Hepatocyte (in vitro differentiated cells): ENCODE results near the gene CD160. TPM values are rescaled to one million over a fixed set of nuclear protein-coding genes. Genes with fewer than 3 reads are reported as not detected.
"Not testable (repeated sequence)": the region's sequence is repeated elsewhere in the genome, so short reads cannot be mapped to it uniquely, and the experiment has no call there.

Experiments used
- DNase-seq: peaks from one replicate; pipeline ENCODE4 v3.0.0-alpha.2; 2016; ENCODE audit warnings: low spot score
- H2AFZ ChIP-seq: fragments of 200-600 bp; sonication (generic); 2 replicates; pipeline ENCODE4 v1.6.0; 2016; ENCODE audit warnings: antibody characterized with exemption, mild to moderate bottlenecking
- H3K27ac ChIP-seq: fragments of 200-600 bp; sonication (generic); 2 replicates; pipeline ENCODE4 v1.5.1; 2016; ENCODE audit warnings: mild to moderate bottlenecking
- H3K27me3 ChIP-seq: fragments of 200-600 bp; sonication (generic); 2 replicates; pipeline ENCODE4 v1.6.1; 2016
- H3K36me3 ChIP-seq: fragments of 200-600 bp; sonication (generic); replicated peaks from 2 replicates; pipeline ENCODE4 v1.5.1; 2016; ENCODE audit warnings: low read depth; ENCODE audit not compliant: insufficient read depth
- H3K4me1 ChIP-seq: fragments of 200-600 bp; sonication (generic); 2 replicates; pipeline ENCODE4 v1.5.1; 2016; ENCODE audit warnings: mild to moderate bottlenecking, moderate library complexity; ENCODE audit not compliant: insufficient read depth
- H3K4me2 ChIP-seq: fragments of 200-600 bp; sonication (generic); 2 replicates; pipeline ENCODE4 v1.6.0; 2016
- H3K4me3 ChIP-seq: fragments of 200-600 bp; sonication (generic); 2 replicates; pipeline ENCODE4 v1.5.1; 2016; ENCODE audit warnings: mild to moderate bottlenecking
- H3K79me2 ChIP-seq: fragments of 200-600 bp; sonication (generic); 2 replicates; pipeline ENCODE4 v1.6.0; 2017; ENCODE audit warnings: mild to moderate bottlenecking
- H3K9me2 ChIP-seq: fragments of 200-600 bp; sonication (generic); replicated peaks from 2 replicates; pipeline ENCODE4 v1.6.0; 2017; ENCODE audit warnings: mild to moderate bottlenecking; ENCODE audit not compliant: insufficient read depth
- H3K9me3 ChIP-seq: fragments of 200-600 bp; sonication (generic); 2 replicates; pipeline ENCODE4 v1.5.1; 2016; ENCODE audit warnings: low read depth, mild to moderate bottlenecking
- H4K20me1 ChIP-seq: fragments of 200-600 bp; sonication (generic); 2 replicates; pipeline ENCODE4 v1.6.0; 2016; ENCODE audit warnings: mild to moderate bottlenecking; ENCODE audit not compliant: insufficient read depth, poor library complexity, severe bottlenecking
- EZH2 ChIP-seq: fragments of 200-600 bp; sonication (generic); IDR thresholded peaks from 2 replicates; pipeline ENCODE4 v1.6.1; 2016; ENCODE audit warnings: antibody characterized with exemption, mild to moderate bottlenecking, borderline replicate concordance
- EZH2phosphoT487 ChIP-seq: fragments of 200-600 bp; sonication (generic); IDR thresholded peaks from one replicate; pipeline ENCODE4 v1.6.1; 2018; ENCODE audit warnings: antibody characterized with exemption, mild to moderate bottlenecking, low read depth, moderate library complexity; ENCODE audit not compliant: unreplicated experiment, severe bottlenecking
- whole genome bisulfite sequencing: methylation state at CpG from one replicate; pipeline ENCODE4 v1.1.6; 2016; ENCODE audit warnings: low lambda C conversion rate; ENCODE audit errors: missing lambda C conversion rate; 5-methylcytosine and 5-hydroxymethylcytosine counted together
- polyA plus RNA-seq: library from polyadenylated mRNA; unstranded; fragments of >200 nt; fragmentation: Nextera tagmentation; extraction: Ambion mirVana; gene quantifications from 2 replicates; pipeline ENCODE4 v1.2.1, GENCODE V29; 2016
- total RNA-seq: library from RNA; depleted of rRNA; stranded (reverse); fragments of >200 nt; gene quantifications from 2 replicates; pipeline ENCODE4 v1.2.3, GENCODE V29; 2014
- TF ChIP-seq, protein P1 (sequence below): fragments of 200-600 bp; sonication (generic); IDR thresholded peaks from 2 replicates; pipeline ENCODE4 v1.5.1; 2016; ENCODE audit warnings: antibody characterized with exemption, mild to moderate bottlenecking; ENCODE audit not compliant: poor library complexity

CD160 gene
- total and polyA plus RNA-seq, 2 experiments from 2014 or later = not detected

DNA sequence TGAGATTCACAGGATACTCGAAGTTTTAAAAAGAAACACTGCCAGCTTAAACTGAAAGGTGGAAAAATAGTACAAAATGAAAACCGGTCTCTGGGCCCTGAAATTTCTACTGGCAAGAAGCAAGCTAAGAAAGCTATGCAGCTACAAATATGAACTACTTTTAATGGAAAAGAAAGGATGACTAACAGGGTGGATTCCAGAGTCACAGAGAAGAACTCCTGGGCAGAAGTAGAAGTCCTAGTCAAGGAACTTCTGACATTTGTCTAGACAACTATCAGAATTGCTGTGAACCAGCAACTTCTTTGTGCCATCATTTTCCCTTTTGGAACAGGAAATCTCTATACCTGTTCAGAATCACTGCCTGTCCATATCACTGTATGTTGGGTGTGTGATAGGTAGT, 38.1 kb downstream of the CD160 start:
- Histone ChIP-seq H3K36me3 (no peaks in the 10 kb centered on the region), H3K4me2 (no peak overlapping the region), H4K20me1 (no peaks in the 10 kb centered on the region), H2AFZ (no peak overlapping the region), H3K4me1 (no peaks in the 10 kb centered on the region), H3K27me3 (no peaks in the 10 kb centered on the region), H3K9me3 (no peaks in the 10 kb centered on the region), H3K9me2 (no peaks in the 10 kb centered on the region), H3K4me3 (no peak overlapping the region), H3K27ac (no peak overlapping the region), H3K79me2 (peaks cover 13% of the 10 kb centered on the region)
- DNase-seq = no peak
- TF ChIP-seq, protein P1, sequence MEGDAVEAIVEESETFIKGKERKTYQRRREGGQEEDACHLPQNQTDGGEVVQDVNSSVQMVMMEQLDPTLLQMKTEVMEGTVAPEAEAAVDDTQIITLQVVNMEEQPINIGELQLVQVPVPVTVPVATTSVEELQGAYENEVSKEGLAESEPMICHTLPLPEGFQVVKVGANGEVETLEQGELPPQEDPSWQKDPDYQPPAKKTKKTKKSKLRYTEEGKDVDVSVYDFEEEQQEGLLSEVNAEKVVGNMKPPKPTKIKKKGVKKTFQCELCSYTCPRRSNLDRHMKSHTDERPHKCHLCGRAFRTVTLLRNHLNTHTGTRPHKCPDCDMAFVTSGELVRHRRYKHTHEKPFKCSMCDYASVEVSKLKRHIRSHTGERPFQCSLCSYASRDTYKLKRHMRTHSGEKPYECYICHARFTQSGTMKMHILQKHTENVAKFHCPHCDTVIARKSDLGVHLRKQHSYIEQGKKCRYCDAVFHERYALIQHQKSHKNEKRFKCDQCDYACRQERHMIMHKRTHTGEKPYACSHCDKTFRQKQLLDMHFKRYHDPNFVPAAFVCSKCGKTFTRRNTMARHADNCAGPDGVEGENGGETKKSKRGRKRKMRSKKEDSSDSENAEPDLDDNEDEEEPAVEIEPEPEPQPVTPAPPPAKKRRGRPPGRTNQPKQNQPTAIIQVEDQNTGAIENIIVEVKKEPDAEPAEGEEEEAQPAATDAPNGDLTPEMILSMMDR = no peak
- TF ChIP-seq EZH2 = no peak
- TF ChIP-seq EZH2phosphoT487 = no peak
- 98% methylated on average over 2 of the region's 2 CpGs for WGBS

DNA sequence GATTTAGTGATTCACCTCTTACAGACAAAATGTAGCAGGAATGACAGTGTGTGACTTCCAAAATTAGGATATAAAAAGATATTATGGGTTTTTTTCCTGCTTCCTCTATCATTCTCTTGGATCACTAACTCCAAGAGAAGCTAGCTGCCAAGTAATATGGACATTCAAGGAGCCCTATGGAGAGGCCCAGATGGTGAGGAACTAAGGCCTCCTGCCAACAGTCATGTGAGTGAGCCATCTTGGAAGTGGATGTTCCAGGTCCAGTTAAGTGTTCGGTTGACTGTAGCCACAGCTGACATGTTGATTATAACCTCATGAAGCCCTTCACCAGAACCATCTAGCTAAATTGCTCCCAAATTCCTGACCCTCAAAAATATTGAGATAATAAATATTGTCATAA, 38.8 kb downstream of the CD160 start:
- TF ChIP-seq EZH2phosphoT487 (no peak), EZH2 (no peak)
- TF ChIP-seq, protein P1 = no peak
- Histone ChIP-seq H3K4me1 (no peaks in the 10 kb centered on the region), H3K9me3 (no peaks in the 10 kb centered on the region), H3K4me2 (no peak overlapping the region), H3K27ac (peak overlapping the region; percentile 29), H3K4me3 (no peak overlapping the region), H3K36me3 (no peaks in the 10 kb centered on the region), H2AFZ (no peak overlapping the region), H4K20me1 (no peaks in the 10 kb centered on the region), H3K27me3 (no peaks in the 10 kb centered on the region), H3K79me2 (peaks cover 13% of the 10 kb centered on the region), H3K9me2 (no peaks in the 10 kb centered on the region)
- 80% methylated on average over 1 of the region's 1 CpG for WGBS
- DNase-seq = no peak

DNA sequence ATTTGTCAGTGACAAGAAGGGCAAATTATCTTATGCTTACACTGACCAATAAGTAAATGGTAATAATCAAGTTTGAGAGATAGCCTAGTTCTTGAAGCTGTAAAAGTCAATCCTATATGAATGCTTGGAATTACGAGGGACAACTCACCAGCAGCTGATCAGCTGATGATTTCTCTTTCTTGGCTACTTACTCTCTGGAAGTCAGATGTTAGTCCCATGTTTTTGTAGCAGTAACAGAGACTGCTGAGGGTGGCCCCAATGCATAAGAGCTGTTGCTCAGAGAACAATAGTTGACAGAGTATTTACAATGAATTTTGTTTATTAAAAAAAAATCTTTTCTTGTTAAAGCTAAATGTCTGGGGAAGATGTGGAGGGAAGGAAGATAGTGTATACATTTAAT, 39.3 kb downstream of the CD160 start:
- Histone ChIP-seq H2AFZ (no peak overlapping the region), H3K27me3 (no peaks in the 10 kb centered on the region), H3K4me3 (no peak overlapping the region), H3K9me3 (no peaks in the 10 kb centered on the region), H3K4me1 (no peaks in the 10 kb centered on the region), H3K4me2 (no peak overlapping the region), H3K27ac (peak overlapping the region; percentile 29), H3K9me2 (no peaks in the 10 kb centered on the region), H4K20me1 (no peaks in the 10 kb centered on the region), H3K79me2 (peaks cover 13% of the 10 kb centered on the region), H3K36me3 (no peaks in the 10 kb centered on the region)
- TF ChIP-seq EZH2 (no peak), EZH2phosphoT487 (no peak)
- TF ChIP-seq, protein P1 = no peak
- WGBS = 69% methylated on average over 1 of the region's 1 CpG
- no peak for DNase-seq

DNA sequence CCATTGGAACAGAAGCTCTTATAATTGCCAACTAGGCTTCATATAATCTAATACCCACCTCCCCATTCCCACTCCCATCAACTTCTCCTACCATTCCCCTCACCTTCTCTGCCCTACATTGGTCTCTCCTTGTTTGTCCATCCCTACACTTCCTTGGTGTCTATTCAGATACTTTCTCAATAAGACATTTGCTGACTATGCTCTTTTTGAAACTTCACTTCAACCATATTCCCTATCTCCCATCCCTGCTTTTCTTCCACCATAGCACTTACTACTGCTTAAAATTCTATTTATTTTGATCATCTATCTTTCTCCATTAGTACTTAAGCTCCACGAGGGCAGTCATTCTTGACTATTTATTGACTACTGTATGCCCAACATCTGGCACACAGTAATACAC, 40.4 kb downstream of the CD160 start:
- DNase-seq = no peak
- H3K9me2 ChIP-seq = no peaks in the 10 kb centered on the region
- peaks cover 13% of the 10 kb centered on the region for H3K79me2 ChIP-seq
- no peak overlapping the region for H3K4me2 ChIP-seq
- H3K9me3 ChIP-seq = no peaks in the 10 kb centered on the region
- no peaks in the 10 kb centered on the region for H3K36me3 ChIP-seq
- H2AFZ ChIP-seq = no peak overlapping the region
- no peaks in the 10 kb centered on the region for H3K4me1 ChIP-seq
- H4K20me1 ChIP-seq = no peaks in the 10 kb centered on the region
- no peaks in the 10 kb centered on the region for H3K27me3 ChIP-seq
- H3K4me3 ChIP-seq = no peak overlapping the region
- no peak overlapping the region for H3K27ac ChIP-seq
- no peak for TF ChIP-seq EZH2phosphoT487
- TF ChIP-seq, protein P1 = no peak
- WGBS = 86% methylated on average over 1 of the region's 1 CpG

DNA sequence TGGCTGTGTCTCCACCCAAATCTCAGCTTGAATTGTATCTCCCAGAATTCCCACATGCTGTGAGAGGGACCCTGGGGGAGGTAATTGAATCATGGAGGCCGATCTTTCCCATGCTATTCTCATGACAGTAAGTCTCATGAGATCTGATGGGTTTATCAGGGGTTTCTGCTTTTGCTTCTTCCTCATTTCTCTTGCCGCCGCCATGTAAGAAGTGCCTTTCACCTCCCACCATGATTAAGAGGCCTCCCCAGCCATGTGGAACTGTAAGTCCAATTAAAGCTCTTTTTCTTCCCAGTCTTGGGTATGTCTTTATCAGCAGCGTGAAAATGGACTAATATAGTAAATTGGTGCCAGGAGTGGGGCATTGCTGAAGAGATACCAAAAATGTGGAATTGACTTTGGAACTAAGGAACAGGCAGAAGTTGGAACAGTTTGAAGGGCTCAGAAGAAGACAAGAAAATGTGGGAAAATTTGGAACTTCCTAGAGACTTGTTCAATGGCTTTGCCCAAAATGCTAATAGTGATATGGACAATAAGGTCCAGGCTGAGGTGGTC, 41.2 kb downstream of the CD160 start:
- not testable (repeated sequence) for H3K9me2 ChIP-seq, DNase-seq, H3K4me2 ChIP-seq, H3K9me3 ChIP-seq, H3K27me3 ChIP-seq, H3K4me1 ChIP-seq, H2AFZ ChIP-seq, H3K36me3 ChIP-seq, H3K4me3 ChIP-seq, H4K20me1 ChIP-seq, H3K27ac ChIP-seq
- WGBS = 99% methylated on average over 4 of the region's 4 CpGs
- peaks cover 11% of the 10 kb centered on the region for H3K79me2 ChIP-seq
